B cell (primary cell): ENCODE data around the gene NBPF3.

Experiments
- CTCF ChIP-seq: fragments of 200-600 bp; IDR thresholded peaks from one replicate; pipeline ENCODE4 v1.8.0; 2022; ENCODE audit warnings: antibody characterized with exemption, mild to moderate bottlenecking
- EZH2 ChIP-seq: IDR thresholded peaks from 2 replicates; pipeline ENCODE4 v1.6.1; 2012; ENCODE audit warnings: borderline replicate concordance, low read depth, mild to moderate bottlenecking, moderate library complexity, low read length; ENCODE audit not compliant: insufficient read depth, poor library complexity, severe bottlenecking

DNA sequence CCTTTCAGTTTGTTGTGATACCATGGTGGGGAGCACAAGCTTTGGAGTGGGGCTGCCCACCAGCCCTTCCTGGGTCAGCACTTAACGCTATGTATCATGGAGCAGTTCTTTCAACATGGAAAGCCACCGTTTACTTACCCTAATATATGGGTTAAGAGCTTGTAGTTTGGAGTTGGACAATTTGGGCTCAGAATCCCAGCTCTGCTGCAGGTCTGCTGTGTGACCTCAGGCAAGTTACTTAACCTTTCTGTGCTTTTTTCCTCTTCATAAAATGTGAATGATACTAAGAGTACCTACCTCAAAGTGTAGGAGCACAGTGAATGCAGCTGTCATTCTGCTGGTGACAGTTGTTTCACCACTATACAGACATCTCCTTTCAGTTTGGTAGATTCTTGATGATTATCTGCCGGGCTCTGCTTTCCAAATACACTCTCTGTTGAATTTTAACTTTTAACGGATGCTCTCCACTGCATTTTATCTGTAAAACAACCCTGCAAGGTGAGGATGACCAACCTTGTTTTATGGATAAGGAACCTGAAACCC lies 93.1 kb downstream of the NBPF3 start:
- TF ChIP-seq CTCF (no peak), EZH2 (no peak)
